Measurements from ENCODE around the gene LTBP1.

DNA sequence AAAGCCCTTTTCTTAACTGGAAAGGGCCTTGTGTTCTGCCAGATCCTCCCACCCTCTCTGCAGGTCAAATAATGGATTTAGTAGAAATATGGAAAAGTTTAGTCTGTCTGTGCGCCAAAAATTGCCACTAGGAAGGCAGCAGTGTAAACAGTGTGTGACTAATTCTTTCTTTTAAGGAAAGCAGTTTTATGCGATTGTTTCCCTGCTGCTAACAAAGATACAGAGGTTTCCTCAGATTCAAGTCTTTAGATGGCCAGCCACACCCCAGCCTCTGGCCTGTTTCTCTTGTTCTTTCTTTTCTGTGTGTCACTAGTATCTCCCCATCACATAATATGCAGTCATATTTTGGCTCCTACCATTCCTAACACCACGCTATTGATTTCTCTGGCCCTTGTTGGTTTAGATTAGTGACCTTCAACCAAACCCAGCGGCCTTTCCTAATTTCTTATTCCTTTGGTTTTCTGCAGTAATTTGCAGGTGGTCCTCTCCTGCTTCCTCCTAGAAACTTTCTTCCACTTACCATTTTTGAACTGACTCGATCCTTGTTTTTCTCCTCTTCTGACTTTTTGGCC lies 157.4 kb downstream of the LTBP1 start:
- TF ChIP-seq, protein P1, sequence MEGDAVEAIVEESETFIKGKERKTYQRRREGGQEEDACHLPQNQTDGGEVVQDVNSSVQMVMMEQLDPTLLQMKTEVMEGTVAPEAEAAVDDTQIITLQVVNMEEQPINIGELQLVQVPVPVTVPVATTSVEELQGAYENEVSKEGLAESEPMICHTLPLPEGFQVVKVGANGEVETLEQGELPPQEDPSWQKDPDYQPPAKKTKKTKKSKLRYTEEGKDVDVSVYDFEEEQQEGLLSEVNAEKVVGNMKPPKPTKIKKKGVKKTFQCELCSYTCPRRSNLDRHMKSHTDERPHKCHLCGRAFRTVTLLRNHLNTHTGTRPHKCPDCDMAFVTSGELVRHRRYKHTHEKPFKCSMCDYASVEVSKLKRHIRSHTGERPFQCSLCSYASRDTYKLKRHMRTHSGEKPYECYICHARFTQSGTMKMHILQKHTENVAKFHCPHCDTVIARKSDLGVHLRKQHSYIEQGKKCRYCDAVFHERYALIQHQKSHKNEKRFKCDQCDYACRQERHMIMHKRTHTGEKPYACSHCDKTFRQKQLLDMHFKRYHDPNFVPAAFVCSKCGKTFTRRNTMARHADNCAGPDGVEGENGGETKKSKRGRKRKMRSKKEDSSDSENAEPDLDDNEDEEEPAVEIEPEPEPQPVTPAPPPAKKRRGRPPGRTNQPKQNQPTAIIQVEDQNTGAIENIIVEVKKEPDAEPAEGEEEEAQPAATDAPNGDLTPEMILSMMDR (IDR thresholded peaks at IDR 0.05; ENCODE audit: low read depth, low read length, poor library complexity, severe bottlenecking), result no peak
- TF ChIP-seq EZH2phosphoT487 (IDR thresholded peaks at IDR 0.05; ENCODE audit: borderline replicate concordance, low read length), result no peak

Data from DOHH2 (cell line).